DMS153 treated with DMSO at 0.1 percent for 48 hours (cell line): ENCODE measurements around the gene STON1.
A peak's percentile ranks its signal among the peaks of the same experiment; 100 is the strongest.
"Not testable (repeated sequence)": the region's sequence is repeated elsewhere in the genome, so short reads cannot be mapped to it uniquely, and the experiment has no call there.

Experiments
- DNase-seq: peaks from one replicate; lab custom pipeline; 2025; ENCODE audit not compliant: unreplicated experiment; lab: John Stamatoyannopoulos, UW

STON1 gene

GRCh38 chr2:48530033-48530811 is at the start of gene STON1:
TSS of gene STON1 (plus strand) at chr2:48530154. CDS start at chr2:48580634, 50,480 bp downstream.
- DNase-seq, result no peak

DNA sequence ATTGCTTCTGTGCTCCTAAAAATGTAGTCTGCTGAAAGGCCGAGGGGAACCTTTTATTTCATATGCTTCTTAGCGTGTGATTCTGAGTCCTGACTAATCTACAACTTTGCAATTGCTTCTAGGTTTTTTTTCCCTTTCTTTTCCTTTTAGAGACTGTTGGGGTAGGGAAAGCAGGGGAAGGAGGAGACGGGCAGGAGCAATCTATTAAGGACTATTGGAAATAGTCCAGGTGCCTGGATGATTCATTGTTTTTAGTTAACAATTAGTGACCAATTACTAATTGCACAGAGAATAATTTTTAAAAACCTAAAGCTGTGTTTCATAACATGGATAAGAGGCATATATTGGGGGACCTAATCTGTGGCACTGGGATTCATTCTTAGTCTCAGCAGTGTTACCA is 49.4 kb upstream of the STON1 start:
- DNase-seq, result no peak

DNA sequence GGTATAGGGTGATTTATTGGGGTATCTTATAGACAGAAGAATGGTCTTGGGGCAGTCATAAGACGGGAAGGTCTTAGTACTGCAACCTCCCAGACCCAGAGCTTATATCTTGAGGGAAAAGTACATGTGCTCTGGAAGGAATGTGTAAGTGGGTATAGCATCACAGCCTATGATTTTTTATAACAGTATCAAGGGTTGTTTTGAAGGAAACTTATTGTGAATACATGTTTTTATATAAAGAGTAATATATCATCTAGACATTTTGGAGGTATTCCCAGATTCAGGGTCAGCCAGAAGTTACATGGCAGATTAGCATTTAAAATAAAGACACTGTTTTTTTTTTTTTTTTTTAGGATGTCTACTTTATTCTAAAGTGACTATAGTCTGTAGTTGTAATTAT is 47.6 kb upstream of the STON1 start:
- no peak for DNase-seq

- DNase-seq, result peak; percentile 26
Observed at GRCh38 chr2:48482769-48483168, 47.2 kb upstream of the STON1 start.

DNA sequence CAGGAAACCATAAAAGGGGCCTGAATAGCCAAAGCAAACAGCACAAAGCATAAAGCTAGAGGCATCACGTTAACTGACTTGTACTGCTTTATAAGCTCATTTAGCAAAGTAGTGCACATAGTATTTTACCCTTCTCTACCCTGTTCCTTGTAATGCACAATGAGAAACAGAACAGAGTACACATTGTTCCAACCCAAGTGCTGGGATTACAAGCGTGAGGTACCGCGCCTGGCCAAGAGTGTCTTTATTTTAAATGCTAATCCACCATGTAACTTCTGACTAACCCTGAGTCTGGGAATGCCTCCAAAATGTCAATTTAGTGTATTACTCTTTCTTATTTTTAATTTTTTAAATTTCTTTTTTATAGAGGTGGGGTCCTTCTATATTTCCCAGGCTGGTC is 46.4 kb upstream of the STON1 start:
- no peak for DNase-seq

DNA sequence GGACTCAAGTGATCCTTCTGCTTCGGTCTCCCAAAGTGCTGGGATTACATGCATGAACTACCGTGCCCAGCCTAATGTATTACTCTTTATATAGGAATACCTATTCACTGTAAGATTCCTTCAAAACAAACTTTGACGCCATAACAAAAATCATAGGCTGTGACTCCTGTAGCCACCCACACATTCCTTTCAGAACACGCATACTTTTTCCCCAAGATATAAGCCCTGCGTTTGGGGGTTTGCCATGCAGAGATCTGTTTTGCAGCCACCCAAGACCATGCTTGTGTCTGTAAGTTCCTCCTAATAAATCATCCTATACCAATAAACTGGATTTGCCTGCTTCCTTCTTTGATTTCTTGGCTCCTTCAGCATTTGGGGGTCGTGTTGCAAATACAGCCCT is 46.0 kb upstream of the STON1 start:
- DNase-seq, result no peak

GRCh38 chr2:48488545-48488944 is 41.4 kb upstream of the STON1 start:
- DNase-seq, result no peak

GRCh38 chr2:48496849-48497248 is 33.1 kb upstream of the STON1 start:
- no peak for DNase-seq

DNA sequence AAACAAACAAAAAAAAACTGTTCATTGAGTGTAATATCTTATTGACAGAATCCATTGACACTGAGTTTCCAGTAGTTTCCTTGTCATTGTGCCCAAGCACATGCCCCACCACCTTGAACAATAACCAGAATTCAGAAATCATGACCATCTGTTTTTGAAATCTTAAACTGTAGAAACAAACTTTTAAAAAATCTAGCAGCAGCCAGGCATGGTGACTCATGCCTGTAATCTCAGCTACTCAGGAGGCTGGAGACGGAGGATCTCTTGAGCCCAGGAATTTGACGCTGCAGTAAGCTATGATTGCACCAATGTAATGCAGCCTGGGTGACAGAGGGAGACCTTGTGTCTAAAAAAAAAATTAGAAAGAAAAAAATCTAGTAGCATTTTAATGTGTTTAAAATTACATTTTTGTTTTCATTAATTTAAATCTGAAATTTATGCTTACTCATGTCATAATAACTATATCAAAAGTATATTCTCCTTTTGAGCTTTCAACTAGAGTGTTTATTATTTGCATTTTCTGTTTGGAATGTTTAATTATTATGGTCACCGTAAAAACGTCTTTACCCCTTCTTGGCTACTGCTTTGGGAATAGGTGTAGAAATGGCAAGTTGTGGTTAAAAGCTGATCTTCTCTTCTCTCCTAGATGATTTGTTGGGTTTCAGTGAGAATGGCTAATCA is 25.2 kb upstream of the STON1 start:
- DNase-seq, result no peak

DNA sequence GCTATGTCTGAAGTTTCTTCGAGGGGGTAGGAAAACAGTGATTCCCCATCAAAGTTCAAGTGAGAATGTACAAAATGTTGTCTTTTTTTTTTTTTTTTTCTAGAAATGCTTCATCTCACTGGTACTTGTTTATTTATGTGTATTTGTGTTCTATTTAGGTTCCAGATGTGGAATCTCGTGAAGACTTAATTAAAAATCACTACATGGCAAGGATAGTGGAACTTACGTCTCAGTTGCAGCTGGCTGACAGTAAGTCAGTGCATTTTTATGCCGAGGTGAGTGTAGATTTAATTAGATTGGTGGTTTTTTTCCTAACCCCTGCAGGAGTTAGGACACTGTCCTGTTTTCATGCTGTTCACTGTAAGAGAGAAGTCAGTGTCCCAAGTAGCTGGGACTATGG is 22.8 kb upstream of the STON1 start:
- no peak for DNase-seq

DNA sequence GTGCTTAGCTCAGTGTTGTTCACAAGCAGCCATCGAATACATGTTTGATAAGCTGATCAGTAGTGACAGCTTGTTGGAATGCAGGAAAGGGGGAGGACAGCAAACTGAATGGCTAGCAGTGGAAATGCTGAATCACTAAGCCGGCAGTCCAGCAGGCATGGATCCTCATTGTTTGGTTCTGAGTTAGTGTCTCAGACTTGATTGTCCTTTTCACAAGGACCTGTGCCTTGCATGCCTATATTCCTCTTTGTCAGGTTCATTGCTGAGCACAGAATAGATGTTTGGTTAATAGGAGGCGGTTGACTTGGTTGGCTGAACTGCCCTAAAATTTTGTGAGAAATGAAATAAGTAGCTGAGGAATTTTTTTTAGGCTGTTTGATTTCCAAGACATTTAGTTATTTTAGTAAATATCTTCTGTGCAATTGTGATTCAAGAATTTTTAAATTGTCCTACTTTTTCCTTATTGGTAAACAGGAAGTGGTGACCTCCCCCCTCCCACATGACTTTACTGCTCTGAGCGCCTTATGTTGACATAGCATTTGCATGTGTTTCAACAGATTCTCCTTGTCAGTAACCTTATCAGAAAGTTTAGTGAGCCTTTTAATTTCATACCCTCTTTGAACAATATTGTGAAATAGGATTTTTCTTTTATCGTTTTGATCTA is 21.4 kb upstream of the STON1 start:
- no peak for DNase-seq

- no peak for DNase-seq
Observed at GRCh38 chr2:48510329-48510728, 19.6 kb upstream of the STON1 start.

- no peak for DNase-seq
Observed at GRCh38 chr2:48511849-48512470, 18.0 kb upstream of the STON1 start.

DNA sequence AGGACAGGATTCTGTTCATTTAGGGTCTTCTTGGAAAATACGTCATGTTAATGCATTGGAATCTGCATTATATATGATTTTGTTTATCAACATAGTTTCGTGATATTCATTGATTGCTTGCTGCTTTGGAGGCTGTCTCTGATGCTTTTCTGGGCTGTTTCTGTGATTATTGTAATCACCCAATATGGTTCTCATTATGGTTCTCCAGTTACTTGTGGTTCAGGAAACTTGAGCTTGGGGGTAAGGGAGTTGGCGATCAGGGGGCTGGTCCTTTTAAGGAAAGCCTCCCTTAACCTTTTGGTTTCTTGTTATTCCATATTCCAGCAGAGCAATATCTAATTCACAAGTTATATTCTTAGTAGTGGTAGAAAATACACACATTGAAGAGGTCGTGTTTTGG is 17.4 kb upstream of the STON1 start:
- no peak for DNase-seq

DNA sequence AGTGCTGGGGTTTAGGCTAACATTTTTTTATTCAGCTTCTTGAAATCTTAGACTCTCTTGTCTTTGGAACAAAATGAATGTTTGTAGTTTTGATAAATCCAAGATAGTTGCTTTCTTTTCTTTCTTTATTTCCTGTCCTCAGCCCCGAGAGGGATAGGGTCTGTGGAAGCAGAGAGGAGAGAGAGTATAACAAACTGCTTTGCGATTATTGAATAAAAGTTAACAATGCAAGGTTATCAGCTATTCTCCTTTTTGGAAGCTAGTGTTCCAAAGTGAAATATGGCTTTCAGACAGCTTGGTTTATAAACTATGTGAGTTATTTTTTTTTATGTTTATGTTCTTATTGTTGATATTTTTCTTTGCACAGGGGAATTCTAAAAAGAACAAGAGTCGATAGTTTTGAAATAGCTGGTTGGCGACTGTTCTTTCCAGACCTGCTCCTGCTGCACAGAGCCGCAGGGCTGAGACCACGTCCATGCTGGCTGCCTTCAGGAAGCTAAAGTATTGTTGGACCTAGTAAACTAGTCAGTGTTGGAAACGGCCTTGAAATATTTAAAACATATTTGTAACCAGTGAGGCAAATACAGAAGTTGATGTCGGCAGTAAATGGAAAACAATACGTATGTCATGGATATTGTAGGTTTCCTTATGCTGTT is 15.5 kb upstream of the STON1 start:
- DNase-seq, result no peak

DNA sequence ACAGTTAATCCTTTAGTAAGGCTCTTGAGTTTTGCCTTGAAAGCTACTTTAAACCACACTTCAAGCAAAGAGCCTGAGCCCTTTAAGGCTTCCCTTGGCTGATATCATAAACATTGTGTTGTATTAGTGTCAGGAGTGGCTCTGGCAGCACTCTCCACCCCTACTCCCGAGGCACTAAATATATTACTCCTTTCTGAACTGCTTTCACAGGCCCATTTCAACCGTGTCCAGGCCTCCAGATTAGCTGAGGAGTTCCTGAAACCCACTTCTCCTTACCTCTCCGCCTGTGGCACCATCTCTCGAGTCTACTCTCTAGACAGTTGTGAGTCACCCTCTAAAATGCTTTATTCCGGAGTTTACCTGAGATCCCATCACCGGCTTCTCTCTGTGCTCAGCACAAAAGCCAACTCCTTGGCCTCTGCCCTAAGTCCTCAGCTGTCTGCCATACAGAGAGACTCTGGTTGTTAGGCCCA is 14.4 kb upstream of the STON1 start:
- DNase-seq, result no peak

GRCh38 chr2:48519593-48519992 is 10.4 kb upstream of the STON1 start:
- no peak for DNase-seq

GRCh38 chr2:48524756-48525155 is 5.2 kb upstream of the STON1 start:
- DNase-seq, result not testable (repeated sequence)

DNA sequence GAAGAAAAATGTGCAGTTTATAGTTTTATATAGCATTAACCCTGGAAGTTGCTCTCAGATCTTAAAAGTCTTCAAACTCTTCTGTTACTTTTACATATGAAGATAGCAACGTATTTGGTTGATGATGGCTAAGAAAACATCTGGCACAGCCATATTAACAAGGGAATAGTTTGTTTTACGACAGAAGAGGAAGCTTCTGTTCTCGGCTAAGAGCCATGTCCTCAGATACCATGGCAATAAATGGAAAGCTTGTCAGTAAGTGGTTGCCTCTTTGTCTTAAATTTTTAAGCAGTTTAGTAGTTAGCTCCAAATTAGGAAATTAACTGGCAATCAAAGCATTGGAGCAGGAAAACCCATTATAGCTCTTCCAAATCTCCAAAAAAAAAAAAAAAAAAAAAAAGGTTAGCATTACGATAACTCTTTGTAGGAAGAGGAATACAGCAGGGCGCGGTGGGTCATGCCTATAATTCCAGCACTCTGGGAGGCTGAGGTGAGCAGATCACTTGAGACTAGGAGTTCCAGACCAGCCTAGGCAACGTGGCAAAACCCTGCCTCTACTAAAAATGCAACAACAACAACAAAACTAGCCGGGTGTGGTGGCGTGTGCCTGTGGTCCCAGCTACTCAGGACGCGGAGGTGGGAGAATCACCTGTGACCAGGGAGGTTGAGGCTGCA is 4.5 kb upstream of the STON1 start:
- DNase-seq, result no peak

DNA sequence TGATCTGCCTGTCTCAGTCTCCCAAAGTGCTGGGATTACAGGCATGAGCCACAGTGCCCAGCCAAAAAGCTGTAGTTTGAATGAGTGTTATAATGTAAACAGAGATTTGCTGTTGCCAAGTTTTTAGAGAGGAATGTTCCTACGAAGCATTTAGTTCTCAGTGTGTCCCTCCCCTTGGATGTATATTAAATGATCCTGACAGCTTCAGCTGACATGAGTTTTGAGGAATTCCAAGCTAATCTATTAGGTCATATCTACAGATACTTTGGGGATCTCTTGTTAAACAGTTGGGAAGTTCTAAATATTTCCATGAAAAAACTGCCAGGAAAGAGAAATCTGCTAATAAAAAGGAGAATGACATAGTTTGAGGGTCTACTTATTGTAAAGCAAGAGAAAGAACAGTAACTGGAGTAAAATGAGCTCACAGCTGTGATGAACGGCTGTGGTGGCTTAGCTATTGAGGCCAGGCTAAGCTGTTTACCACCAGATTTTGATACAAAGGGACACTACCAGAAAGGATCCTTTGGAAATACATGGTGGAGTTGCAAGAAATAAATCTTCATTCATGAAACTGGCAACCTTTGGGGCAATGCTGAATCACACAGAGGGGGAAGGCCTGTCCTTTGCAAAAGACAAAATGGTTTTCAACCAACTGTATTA is 2.6 kb upstream of the STON1 start:
- no peak for DNase-seq
